Loucy (cell line): ENCODE results near the gene STARD8.

Experiments
- H2AFZ ChIP-seq: fragments of 200-600 bp; sonication (generic); 2 replicates; pipeline ENCODE4 v1.6.0; 2016; ENCODE audit warnings: antibody characterized with exemption, mild to moderate bottlenecking, low read length, moderate library complexity
- H3F3A ChIP-seq: fragments of 200-600 bp; 2 replicates; pipeline ENCODE4 v1.6.0; 2016; ENCODE audit warnings: antibody characterized with exemption, low read depth, mild to moderate bottlenecking
- H3K27me3 ChIP-seq: fragments of 200-600 bp; sonication (generic); 2 replicates; pipeline ENCODE4 v1.6.1; 2014; ENCODE audit warnings: low read length, mild to moderate bottlenecking; ENCODE audit not compliant: insufficient read depth, poor library complexity, severe bottlenecking
- H3K36me3 ChIP-seq: fragments of 200-600 bp; sonication (generic); 2 replicates; pipeline ENCODE4 v1.6.1; 2016; ENCODE audit warnings: low read length; ENCODE audit not compliant: insufficient read depth
- H3K4me1 ChIP-seq: fragments of 200-600 bp; sonication (generic); 2 replicates; pipeline ENCODE4 v1.5.1; 2014; ENCODE audit warnings: low read length, mild to moderate bottlenecking; ENCODE audit not compliant: insufficient read depth, poor library complexity, severe bottlenecking
- H3K4me2 ChIP-seq: fragments of 200-600 bp; sonication (generic); 2 replicates; pipeline ENCODE4 v1.6.0; 2014; ENCODE audit warnings: antibody characterized with exemption, low read length, low read depth, mild to moderate bottlenecking; ENCODE audit not compliant: poor library complexity, severe bottlenecking
- H3K4me3 ChIP-seq: fragments of 200-600 bp; sonication (generic); 2 replicates; pipeline ENCODE4 v1.5.1; 2014; ENCODE audit warnings: low read length, mild to moderate bottlenecking, mixed read lengths; ENCODE audit not compliant: poor library complexity, severe bottlenecking
- H3K79me2 ChIP-seq: fragments of 200-600 bp; sonication (generic); 2 replicates; pipeline ENCODE4 v1.6.1; 2014; ENCODE audit warnings: low read length; ENCODE audit not compliant: insufficient read depth
- H3K9ac ChIP-seq: fragments of 200-600 bp; sonication (generic); 2 replicates; pipeline ENCODE4 v1.6.0; 2014; ENCODE audit warnings: mild to moderate bottlenecking, low read depth, low read length, moderate library complexity; ENCODE audit not compliant: poor library complexity, severe bottlenecking
- H3K9me2 ChIP-seq: fragments of 200-600 bp; sonication (generic); replicated peaks from 2 replicates; pipeline ENCODE4 v1.6.1; 2016; ENCODE audit warnings: low read depth, low read length, mixed read lengths
- H3K9me3 ChIP-seq: fragments of 200-600 bp; sonication (generic); 2 replicates; pipeline ENCODE4 v1.6.1; 2014; ENCODE audit warnings: mild to moderate bottlenecking, antibody characterized with exemption, low read length, low read depth; ENCODE audit not compliant: insufficient read depth
- H4K20me1 ChIP-seq: fragments of 200-600 bp; sonication (generic); 2 replicates; pipeline ENCODE4 v1.6.0; 2014; ENCODE audit warnings: antibody characterized with exemption, low read length, mild to moderate bottlenecking; ENCODE audit not compliant: insufficient read depth, poor library complexity, severe bottlenecking
- EZH2phosphoT487 ChIP-seq: fragments of 200-600 bp; IDR thresholded peaks from 2 replicates; pipeline ENCODE4 v1.6.1; 2018; ENCODE audit warnings: antibody characterized with exemption, mild to moderate bottlenecking, moderate library complexity, borderline replicate concordance
- TF ChIP-seq, protein P1 (sequence below): fragments of 200-600 bp; sonication (generic); conservative IDR thresholded peaks from 2 replicates; pipeline ENCODE4 v1.5.1; 2014; ENCODE audit warnings: mild to moderate bottlenecking, antibody characterized with exemption, low read length

STARD8 gene

GRCh38 chrX:68697036-68697435 lies 49.6 kb downstream of the STARD8 start:
- Histone ChIP-seq H3K4me3 (no peak overlapping the region), H3K4me2 (no peak overlapping the region), H3K79me2 (no peaks in the 10 kb centered on the region)

DNA sequence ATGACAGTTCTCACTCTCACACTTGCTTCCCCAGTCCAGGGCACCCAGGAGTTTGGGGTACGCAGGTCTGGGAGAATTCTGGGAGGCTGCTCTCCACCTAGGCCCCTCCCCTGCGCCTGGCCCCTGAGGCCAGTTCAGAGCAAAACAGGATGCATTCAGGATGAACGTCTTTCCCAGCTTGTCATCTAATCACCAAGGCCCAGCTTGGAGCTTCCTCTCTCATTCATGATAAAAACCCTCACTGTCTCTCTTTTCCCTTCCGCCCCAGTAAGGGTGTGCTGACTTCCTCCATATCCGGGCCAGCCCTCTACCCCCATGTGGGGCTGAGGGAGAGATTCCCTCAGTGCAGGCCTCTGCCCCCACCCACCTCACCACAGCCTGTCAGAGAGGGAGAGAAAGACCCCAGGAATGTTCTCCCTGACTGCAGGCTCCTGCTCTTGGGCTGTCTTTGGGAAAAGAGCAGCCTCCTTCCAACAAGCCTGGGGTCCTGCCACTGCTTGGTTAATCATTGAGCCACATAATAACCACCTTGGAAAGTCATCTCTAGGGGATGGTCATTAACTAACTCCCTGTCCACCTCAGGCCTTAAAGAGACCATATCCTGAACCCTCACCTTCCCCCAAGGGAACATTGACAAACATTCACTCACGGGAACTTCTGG lies 50.1 kb downstream of the STARD8 start:
- Histone ChIP-seq H3K9me3 (no peaks in the 10 kb centered on the region), H3K9ac (no peak overlapping the region)
- TF ChIP-seq, protein P1, sequence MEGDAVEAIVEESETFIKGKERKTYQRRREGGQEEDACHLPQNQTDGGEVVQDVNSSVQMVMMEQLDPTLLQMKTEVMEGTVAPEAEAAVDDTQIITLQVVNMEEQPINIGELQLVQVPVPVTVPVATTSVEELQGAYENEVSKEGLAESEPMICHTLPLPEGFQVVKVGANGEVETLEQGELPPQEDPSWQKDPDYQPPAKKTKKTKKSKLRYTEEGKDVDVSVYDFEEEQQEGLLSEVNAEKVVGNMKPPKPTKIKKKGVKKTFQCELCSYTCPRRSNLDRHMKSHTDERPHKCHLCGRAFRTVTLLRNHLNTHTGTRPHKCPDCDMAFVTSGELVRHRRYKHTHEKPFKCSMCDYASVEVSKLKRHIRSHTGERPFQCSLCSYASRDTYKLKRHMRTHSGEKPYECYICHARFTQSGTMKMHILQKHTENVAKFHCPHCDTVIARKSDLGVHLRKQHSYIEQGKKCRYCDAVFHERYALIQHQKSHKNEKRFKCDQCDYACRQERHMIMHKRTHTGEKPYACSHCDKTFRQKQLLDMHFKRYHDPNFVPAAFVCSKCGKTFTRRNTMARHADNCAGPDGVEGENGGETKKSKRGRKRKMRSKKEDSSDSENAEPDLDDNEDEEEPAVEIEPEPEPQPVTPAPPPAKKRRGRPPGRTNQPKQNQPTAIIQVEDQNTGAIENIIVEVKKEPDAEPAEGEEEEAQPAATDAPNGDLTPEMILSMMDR = no peak
- no peak for TF ChIP-seq EZH2phosphoT487

More at GRCh38 chrX:68697036-68697435, 49.6 kb downstream of the STARD8 start:
- H3K27me3 ChIP-seq = no peaks in the 10 kb centered on the region
- H3K9me3 ChIP-seq = no peaks in the 10 kb centered on the region
- no peaks in the 10 kb centered on the region for H4K20me1 ChIP-seq
- no peak overlapping the region for H2AFZ ChIP-seq
- H3K36me3 ChIP-seq = no peaks in the 10 kb centered on the region
- H3K9ac ChIP-seq = no peak overlapping the region
- TF ChIP-seq, protein P1 = no peak
- no peak for TF ChIP-seq EZH2phosphoT487
- no peaks in the 10 kb centered on the region for H3F3A ChIP-seq
- H3K4me1 ChIP-seq = peaks cover 6% of the 10 kb centered on the region
- no peaks in the 10 kb centered on the region for H3K9me2 ChIP-seq

DNA sequence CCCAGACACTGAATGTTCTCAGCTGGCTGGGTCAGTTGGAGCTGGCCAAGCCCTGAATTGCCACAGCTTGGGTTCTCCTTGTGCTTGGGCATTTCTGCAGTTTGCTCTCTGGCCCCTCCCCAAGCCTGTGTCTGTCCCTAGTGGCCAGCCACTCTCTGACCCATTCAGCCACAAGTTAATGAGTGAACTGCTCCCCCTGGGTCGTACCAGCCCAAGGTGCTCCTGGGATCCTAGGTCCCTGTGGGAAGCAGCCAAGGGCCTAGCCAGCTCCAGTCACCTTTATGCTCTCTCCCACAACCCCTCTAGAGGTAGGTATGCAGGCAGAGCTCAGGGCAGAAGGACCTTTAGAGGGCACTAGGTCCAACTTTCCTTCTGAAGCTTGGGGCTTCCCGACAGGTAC lies 51.5 kb downstream of the STARD8 start:
- TF ChIP-seq, protein P1 = no peak
- TF ChIP-seq EZH2phosphoT487 = no peak
- Histone ChIP-seq H4K20me1 (no peaks in the 10 kb centered on the region), H3K9me2 (no peaks in the 10 kb centered on the region), H2AFZ (no peak overlapping the region), H3K79me2 (no peaks in the 10 kb centered on the region), H3K36me3 (no peaks in the 10 kb centered on the region), H3K9ac (no peak overlapping the region), H3K4me3 (no peak overlapping the region), H3K9me3 (no peaks in the 10 kb centered on the region), H3F3A (no peaks in the 10 kb centered on the region), H3K4me2 (no peak overlapping the region), H3K4me1 (peaks cover 6% of the 10 kb centered on the region), H3K27me3 (no peaks in the 10 kb centered on the region)

More for the DNA sequence above, 50.1 kb downstream of the STARD8 start:
- peaks cover 6% of the 10 kb centered on the region for H3K4me1 ChIP-seq
- no peaks in the 10 kb centered on the region for H3K27me3 ChIP-seq
- no peak overlapping the region for H3K4me3 ChIP-seq
- H3K4me2 ChIP-seq = no peak overlapping the region
- H2AFZ ChIP-seq = no peak overlapping the region
- no peaks in the 10 kb centered on the region for H4K20me1 ChIP-seq
- no peaks in the 10 kb centered on the region for H3F3A ChIP-seq
- H3K36me3 ChIP-seq = no peaks in the 10 kb centered on the region
- no peaks in the 10 kb centered on the region for H3K79me2 ChIP-seq
- no peaks in the 10 kb centered on the region for H3K9me2 ChIP-seq
